Adrenal gland (tissue), 5 donors: Measurements from ENCODE around the gene EOGT.

Experiments
- POLR2A ChIP-seq, 2 donors: fragments of 450-650 bp; IDR thresholded peaks; one replicate each; pipeline ENCODE4 v1.6.1; 2017; ENCODE audit warnings: antibody characterized with exemption in 2 of 2, mild to moderate bottlenecking in 2 of 2, moderate library complexity in 1 of 2
- TF ChIP-seq, protein P1 (sequence below), 6 experiments: fragments of 450-650 bp in 4 of 6; fragments of 200-600 bp in 2 of 6; sonication (generic) in 1 of 6; IDR thresholded peaks; 1 replicate in 5 of 6; 2 replicates in 1 of 6; pipeline versions ENCODE4 v1.5.1 to v1.8.0; 2016 to 2021; ENCODE audit warnings: antibody characterized with exemption in 6 of 6, mild to moderate bottlenecking in 2 of 6, moderate library complexity in 1 of 6
- donor health status: DM: no; HTN: no; CAD: no.

DNA sequence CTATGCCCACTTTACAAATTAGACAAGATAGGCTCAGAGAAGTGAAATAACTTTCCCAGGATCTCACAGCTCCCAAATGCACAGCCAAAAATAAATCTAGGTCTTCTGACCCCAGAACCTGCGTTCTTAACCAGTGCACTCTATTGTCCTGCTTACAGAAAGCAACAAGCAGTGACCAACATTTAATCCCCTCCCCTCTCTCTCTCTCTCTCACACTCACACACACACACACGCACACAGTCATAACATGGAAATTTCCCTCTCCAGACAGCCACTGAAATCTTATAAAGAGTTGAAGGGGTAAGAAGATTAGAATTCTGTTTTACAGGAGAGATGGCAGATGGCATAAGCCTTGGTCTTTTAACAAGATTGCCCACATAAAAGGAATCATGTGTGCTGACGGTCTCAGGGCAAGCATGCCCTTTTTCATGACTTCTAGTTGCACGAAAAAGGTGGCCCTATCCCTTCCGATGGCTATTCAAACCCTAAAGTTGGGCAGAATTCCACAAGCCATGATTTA, 29.4 kb downstream of the EOGT start:
- TF ChIP-seq, protein P1, sequence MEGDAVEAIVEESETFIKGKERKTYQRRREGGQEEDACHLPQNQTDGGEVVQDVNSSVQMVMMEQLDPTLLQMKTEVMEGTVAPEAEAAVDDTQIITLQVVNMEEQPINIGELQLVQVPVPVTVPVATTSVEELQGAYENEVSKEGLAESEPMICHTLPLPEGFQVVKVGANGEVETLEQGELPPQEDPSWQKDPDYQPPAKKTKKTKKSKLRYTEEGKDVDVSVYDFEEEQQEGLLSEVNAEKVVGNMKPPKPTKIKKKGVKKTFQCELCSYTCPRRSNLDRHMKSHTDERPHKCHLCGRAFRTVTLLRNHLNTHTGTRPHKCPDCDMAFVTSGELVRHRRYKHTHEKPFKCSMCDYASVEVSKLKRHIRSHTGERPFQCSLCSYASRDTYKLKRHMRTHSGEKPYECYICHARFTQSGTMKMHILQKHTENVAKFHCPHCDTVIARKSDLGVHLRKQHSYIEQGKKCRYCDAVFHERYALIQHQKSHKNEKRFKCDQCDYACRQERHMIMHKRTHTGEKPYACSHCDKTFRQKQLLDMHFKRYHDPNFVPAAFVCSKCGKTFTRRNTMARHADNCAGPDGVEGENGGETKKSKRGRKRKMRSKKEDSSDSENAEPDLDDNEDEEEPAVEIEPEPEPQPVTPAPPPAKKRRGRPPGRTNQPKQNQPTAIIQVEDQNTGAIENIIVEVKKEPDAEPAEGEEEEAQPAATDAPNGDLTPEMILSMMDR (IDR thresholded peaks at IDR 0.05) = no peak
- no peak for TF ChIP-seq POLR2A (IDR thresholded peaks at IDR 0.05)
